HG02678 (cell line): Measurements from ENCODE around the gene MRPL28.

ENCODE experiments used
- ATAC-seq: cut with Tn5 transposase; IDR thresholded peaks from one replicate; pipeline ENCODE4 v1.9.1; 2021; ENCODE audit warnings: mild to moderate bottlenecking, moderate library complexity; ENCODE audit not compliant: unreplicated experiment

Gene MRPL28

GRCh38 chr16:318628-319027 is 51.7 kb downstream of the MRPL28 start:
- ATAC-seq, result no peak

DNA sequence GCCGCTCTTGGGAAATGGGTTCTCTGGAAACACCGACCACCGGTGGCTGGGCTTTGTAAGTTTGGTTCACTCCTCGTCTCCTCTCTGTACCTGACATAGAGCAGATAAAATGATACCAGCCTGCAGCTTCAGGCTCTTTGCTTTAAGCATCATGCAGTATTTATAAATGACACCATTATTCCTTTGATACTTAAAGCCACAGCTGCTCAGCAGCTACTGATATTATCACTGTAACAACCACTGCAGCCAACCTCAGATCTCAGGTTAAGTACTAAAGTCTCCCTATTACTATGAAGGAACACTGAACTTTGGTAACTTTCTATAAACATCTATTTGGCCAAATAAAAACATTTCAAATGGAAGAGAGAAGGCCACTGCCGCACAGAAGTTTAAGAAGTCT is 52.8 kb downstream of the MRPL28 start:
- no peak for ATAC-seq
